ENCODE results near the gene SEMA3G.

The SEMA3G gene

GRCh38 chr3:52440249-52440551 is 4.7 kb downstream of the SEMA3G start:
- no peak for DNase-seq

GRCh38 chr3:52439426-52440248 is 5.3 kb downstream of the SEMA3G start:
- no peak for DNase-seq

GRCh38 chr3:52438579-52439425 is 6.1 kb downstream of the SEMA3G start:
- DNase-seq: no peak

GRCh38 chr3:52438104-52438376 is 6.9 kb downstream of the SEMA3G start:
- no peak for DNase-seq

GRCh38 chr3:52437326-52438103 is 7.4 kb downstream of the SEMA3G start:
- DNase-seq: no peak

GRCh38 chr3:52436500-52437149 is 8.3 kb downstream of the SEMA3G start:
- DNase-seq: no peak

- no peak for DNase-seq
Observed at GRCh38 chr3:52435246-52436101, 9.4 kb downstream of the SEMA3G start.

GRCh38 chr3:52434491-52435115 is 10.3 kb downstream of the SEMA3G start:
- DNase-seq: no peak

- DNase-seq: no peak
Observed at GRCh38 chr3:52433996-52434479, 10.9 kb downstream of the SEMA3G start.

GRCh38 chr3:52433328-52433995 is 11.4 kb downstream of the SEMA3G start:
- no peak for DNase-seq

GRCh38 chr3:52432691-52433141 is 12.2 kb downstream of the SEMA3G start:
- DNase-seq: no peak

GRCh38 chr3:52432225-52432624 is 12.7 kb downstream of the SEMA3G start:
- DNase-seq: no peak

- DNase-seq: no peak
Observed at GRCh38 chr3:52431459-52432223, 13.3 kb downstream of the SEMA3G start.

- no peak for DNase-seq
Observed at GRCh38 chr3:52430416-52430810, 14.5 kb downstream of the SEMA3G start.

GRCh38 chr3:52429779-52430415 is 15.0 kb downstream of the SEMA3G start:
- DNase-seq: peak in 1 of 56 donors; percentile 49

GRCh38 chr3:52429031-52429430 is 15.9 kb downstream of the SEMA3G start:
- no peak for DNase-seq

- DNase-seq: peak in 40 of 56 donors; percentile 5 to 84 (median 42)
Observed at GRCh38 chr3:52428151-52429005, 16.5 kb downstream of the SEMA3G start.
